Lung (tissue), 12 donors: ENCODE results near the gene VENTX. TPM values are rescaled to one million over a fixed set of nuclear protein-coding genes. Genes with fewer than 3 reads are reported as not detected.

Source experiments
- ATAC-seq: fragments of 200-7000 bp; cut with Tn5 transposase; one replicate; pipeline ENCODE4 v1.9.1; 2020; ENCODE audit warnings: moderate number of reproducible peaks; ENCODE audit not compliant: insufficient read depth, low FRiP score
- DNase-seq, 3 donors: peaks; one replicate each; pipeline ENCODE4 v3.0.0-alpha.2; 2013 to 2017
- H3K27ac ChIP-seq, 2 donors: one replicate each; pipeline ENCODE4 v1.5.1; 2013; ENCODE audit warnings: mild to moderate bottlenecking in 2 of 2, moderate library complexity in 2 of 2, control low read depth in 1 of 2, inconsistent platforms in 1 of 2, low read depth in 1 of 2, low read length in 1 of 2
- H3K27me3 ChIP-seq, 3 donors: one replicate each; pipeline ENCODE4 v1.5.1; 2013; ENCODE audit warnings: low read length in 2 of 3; ENCODE audit not compliant: control insufficient read depth in 3 of 3, insufficient read depth in 3 of 3
- H3K36me3 ChIP-seq, 4 donors: one replicate each; pipeline ENCODE4 v1.5.1; 2013; ENCODE audit warnings: low read length in 4 of 4, mild to moderate bottlenecking in 1 of 4, moderate library complexity in 1 of 4; ENCODE audit not compliant: control insufficient read depth in 4 of 4, insufficient read depth in 4 of 4
- H3K4me1 ChIP-seq, 5 donors: one replicate each; pipeline ENCODE4 v1.5.1; 2013; ENCODE audit warnings: low read length in 5 of 5, mild to moderate bottlenecking in 2 of 5, moderate library complexity in 1 of 5; ENCODE audit not compliant: control insufficient read depth in 5 of 5, insufficient read depth in 5 of 5
- H3K4me3 ChIP-seq: one replicate; pipeline ENCODE4 v1.5.1; 2013; ENCODE audit warnings: mild to moderate bottlenecking, control low read depth, moderate library complexity
- H3K9ac ChIP-seq, 2 donors: one replicate each; pipeline ENCODE4 v1.5.1; 2013; ENCODE audit warnings: low read length in 2 of 2, control low read depth in 1 of 2; ENCODE audit not compliant: insufficient read depth in 1 of 2
- H3K9me3 ChIP-seq, 4 donors: one replicate each; pipeline ENCODE4 v1.5.1; 2013; ENCODE audit warnings: low read length in 3 of 4, mild to moderate bottlenecking in 1 of 4, moderate library complexity in 1 of 4; ENCODE audit not compliant: control insufficient read depth in 4 of 4, insufficient read depth in 3 of 4
- CTCF ChIP-seq: IDR thresholded peaks from 2 replicates; pipeline ENCODE4 v1.5.1; 2012; ENCODE audit warnings: mild to moderate bottlenecking; ENCODE audit errors: control extremely low read depth, extremely low read depth
- WGBS, 2 donors: extraction: QIAGEN DNeasy Blood & Tissue Kit; methylation state at CpG; one replicate each; pipeline ENCODE4 v1.1.7; 2013; 5-methylcytosine and 5-hydroxymethylcytosine counted together
- polyA plus RNA-seq, 2 donors: library from polyadenylated mRNA; stranded (reverse); fragments of 200-250 nt; gene quantifications; one replicate each; pipeline ENCODE4 v1.2.1, GENCODE V29; 2013
- total RNA-seq, 2 donors: library from RNA; depleted of rRNA in 1 of 2; stranded (reverse); fragments of >200 nt in 1 of 2; gene quantifications; one replicate each; pipeline ENCODE4 v1.2.1, GENCODE V29; 2014 to 2021
- donor health status: control.
- donor health status: control.
- donor health status: Bipolar disorder and iron deficiency.
- donor health status: healthy.
- donor health status: DM: yes; HTN: yes; CAD: no.

The VENTX gene
- total and polyA plus RNA-seq, 4 donors: 0.46 to 4.0 (median 2.4) TPM

GRCh38 chr10:133268532-133268931 is 30.9 kb downstream of the VENTX start:
- no peak for ATAC-seq
- H3K27me3 ChIP-seq: no peaks in the 10 kb centered on the region
- no peaks in the 10 kb centered on the region for H3K4me1 ChIP-seq
- WGBS, 2 donors: 95 to 96% methylated on average over 21 to 22 of the region's 22 CpGs
- no peak overlapping the region for H3K4me3 ChIP-seq
- no peaks in the 10 kb centered on the region for H3K9me3 ChIP-seq
- no peak overlapping the region for H3K9ac ChIP-seq
- TF ChIP-seq CTCF: no peak
- DNase-seq: no peak
- no peak overlapping the region for H3K27ac ChIP-seq
- H3K36me3 ChIP-seq: peaks cover 0 to 27% (median 0%) of the 10 kb centered on the region in 4 donors

GRCh38 chr10:133269367-133269766 is 31.7 kb downstream of the VENTX start:
- H3K27ac ChIP-seq: no peak overlapping the region
- H3K9me3 ChIP-seq: no peaks in the 10 kb centered on the region
- no peak for TF ChIP-seq CTCF
- no peak for DNase-seq
- no peak overlapping the region for H3K4me3 ChIP-seq
- H3K4me1 ChIP-seq: no peaks in the 10 kb centered on the region
- no peaks in the 10 kb centered on the region for H3K27me3 ChIP-seq
- no peak overlapping the region for H3K9ac ChIP-seq
- no peak for ATAC-seq
- 91 to 94% methylated on average over 24 to 26 of the region's 26 CpGs for WGBS, 2 donors
- peaks cover 0 to 27% (median 0%) of the 10 kb centered on the region in 4 donors for H3K36me3 ChIP-seq

- peaks cover 0 to 27% (median 0%) of the 10 kb centered on the region in 4 donors for H3K36me3 ChIP-seq
- H3K27me3 ChIP-seq: no peaks in the 10 kb centered on the region
- H3K27ac ChIP-seq: no peak overlapping the region
- WGBS, 2 donors: 92 to 94% methylated on average over 20 of the region's 20 CpGs
- H3K4me1 ChIP-seq: peaks cover 0 to 7% (median 0%) of the 10 kb centered on the region in 5 donors
- no peak for DNase-seq
- no peaks in the 10 kb centered on the region for H3K9me3 ChIP-seq
- no peak overlapping the region for H3K9ac ChIP-seq
- TF ChIP-seq CTCF: no peak
- ATAC-seq: no peak
- no peak overlapping the region for H3K4me3 ChIP-seq
Measured at GRCh38 chr10:133270204-133270603, 32.5 kb downstream of the VENTX start.

- no peak overlapping the region for H3K27ac ChIP-seq
- 94 to 98% methylated on average over 19 of the region's 19 CpGs for WGBS, 2 donors
- no peaks in the 10 kb centered on the region for H3K9me3 ChIP-seq
- no peaks in the 10 kb centered on the region for H3K27me3 ChIP-seq
- peaks cover 0 to 8% (median 0%) of the 10 kb centered on the region in 5 donors for H3K4me1 ChIP-seq
- no peak overlapping the region for H3K9ac ChIP-seq
- no peak overlapping the region for H3K4me3 ChIP-seq
- ATAC-seq (no peak), DNase-seq (no peak)
- TF ChIP-seq CTCF: no peak
- peaks cover 0 to 27% (median 0%) of the 10 kb centered on the region in 4 donors for H3K36me3 ChIP-seq
Measured at GRCh38 chr10:133270773-133271297, 33.2 kb downstream of the VENTX start.
